Liver (tissue), 3 donors: Measurements from ENCODE around the gene OBP2B.
"Not testable (repeated sequence)": the region's sequence is repeated elsewhere in the genome, so short reads cannot be mapped to it uniquely, and the experiment has no call there.

Experiments used
- EGR1 ChIP-seq, 2 donors: IDR thresholded peaks; 2 replicates each; pipeline ENCODE4 v1.6.1; 2016 to 2018; ENCODE audit warnings: antibody characterized with exemption in 2 of 2, low read depth in 2 of 2
- FOXA1 ChIP-seq: IDR thresholded peaks from 2 replicates; pipeline ENCODE4 v1.6.1; 2016; ENCODE audit warnings: antibody characterized with exemption
- GABPA ChIP-seq, 2 donors: IDR thresholded peaks in 1 of 2; conservative IDR thresholded peaks in 1 of 2; 2 replicates each; pipeline ENCODE4 v1.6.1; 2016; ENCODE audit warnings: antibody characterized with exemption in 2 of 2, mild to moderate bottlenecking in 1 of 2, moderate library complexity in 1 of 2
- JUND ChIP-seq, 2 donors: IDR thresholded peaks; 2 replicates each; pipeline ENCODE4 v1.6.1; 2016; ENCODE audit warnings: antibody characterized with exemption in 2 of 2
- RAD21 ChIP-seq, 2 donors: IDR thresholded peaks; 2 replicates each; pipeline ENCODE4 v1.6.1; 2016; ENCODE audit warnings: antibody characterized with exemption in 2 of 2, mild to moderate bottlenecking in 2 of 2
- SP1 ChIP-seq: IDR thresholded peaks from 2 replicates; pipeline ENCODE4 v1.6.1; 2018; ENCODE audit warnings: antibody characterized with exemption, mild to moderate bottlenecking
- TAF1 ChIP-seq: conservative IDR thresholded peaks from 2 replicates; pipeline ENCODE4 v1.6.1; 2016; ENCODE audit warnings: antibody characterized with exemption, mild to moderate bottlenecking
- YY1 ChIP-seq: IDR thresholded peaks from 2 replicates; pipeline ENCODE4 v1.6.1; 2016; ENCODE audit warnings: antibody characterized with exemption, mild to moderate bottlenecking
- TF ChIP-seq, protein P1 (sequence below): fragments of 150-350 bp; IDR thresholded peaks from 2 replicates; pipeline ENCODE4 v1.5.1; 2017; ENCODE audit warnings: improper control_type of control experiment, low read depth, low read length; ENCODE audit not compliant: missing input control
- TF ChIP-seq, protein P2 (sequence below): IDR thresholded peaks from 2 replicates; pipeline ENCODE4 v1.6.1; 2016; ENCODE audit warnings: antibody characterized with exemption
- TF ChIP-seq, protein P3 (sequence below): IDR thresholded peaks from 2 replicates; pipeline ENCODE4 v1.6.1; 2016; ENCODE audit warnings: antibody characterized with exemption
- TF ChIP-seq, protein P4 (sequence below): IDR thresholded peaks from 2 replicates; pipeline ENCODE4 v1.6.1; 2016; ENCODE audit warnings: antibody characterized with exemption, mild to moderate bottlenecking
- TF ChIP-seq, protein P5 (sequence below): IDR thresholded peaks from 2 replicates; pipeline ENCODE4 v1.6.1; 2016; ENCODE audit warnings: antibody characterized with exemption
- donor health status: healthy.
- donor health status: healthy.

DNA sequence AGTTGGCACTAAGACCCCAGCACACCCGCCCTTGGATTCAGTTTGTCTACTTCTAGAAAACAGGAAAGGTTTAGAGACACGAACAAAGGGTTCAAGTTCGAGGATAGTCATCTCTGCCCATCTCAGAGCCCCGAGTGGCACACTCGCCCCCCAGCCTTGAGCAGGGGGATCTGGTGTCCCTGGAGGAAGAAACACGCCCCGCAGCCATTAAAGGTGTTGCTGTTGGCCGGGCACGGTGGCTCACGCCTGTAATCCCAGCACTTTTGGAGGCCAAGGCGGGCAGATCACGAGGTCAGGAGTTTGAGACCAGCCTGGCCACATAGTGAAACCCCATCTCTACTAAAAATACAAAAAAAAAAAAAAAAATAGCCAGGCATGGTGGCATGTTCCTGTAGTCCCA is 39.4 kb downstream of the OBP2B start:
- not testable (repeated sequence) for TF ChIP-seq JUND (IDR thresholded peaks at IDR 0.05); RAD21 (IDR thresholded peaks at IDR 0.05); EGR1 (IDR thresholded peaks at IDR 0.05; ENCODE audit: low read depth in 2 of 2); FOXA1; GABPA (IDR thresholded peaks at IDR 0.05 in 1 of 2, conservative IDR thresholded peaks at IDR 0.05 in 1 of 2); SP1; YY1; TAF1
- TF ChIP-seq, protein P1, sequence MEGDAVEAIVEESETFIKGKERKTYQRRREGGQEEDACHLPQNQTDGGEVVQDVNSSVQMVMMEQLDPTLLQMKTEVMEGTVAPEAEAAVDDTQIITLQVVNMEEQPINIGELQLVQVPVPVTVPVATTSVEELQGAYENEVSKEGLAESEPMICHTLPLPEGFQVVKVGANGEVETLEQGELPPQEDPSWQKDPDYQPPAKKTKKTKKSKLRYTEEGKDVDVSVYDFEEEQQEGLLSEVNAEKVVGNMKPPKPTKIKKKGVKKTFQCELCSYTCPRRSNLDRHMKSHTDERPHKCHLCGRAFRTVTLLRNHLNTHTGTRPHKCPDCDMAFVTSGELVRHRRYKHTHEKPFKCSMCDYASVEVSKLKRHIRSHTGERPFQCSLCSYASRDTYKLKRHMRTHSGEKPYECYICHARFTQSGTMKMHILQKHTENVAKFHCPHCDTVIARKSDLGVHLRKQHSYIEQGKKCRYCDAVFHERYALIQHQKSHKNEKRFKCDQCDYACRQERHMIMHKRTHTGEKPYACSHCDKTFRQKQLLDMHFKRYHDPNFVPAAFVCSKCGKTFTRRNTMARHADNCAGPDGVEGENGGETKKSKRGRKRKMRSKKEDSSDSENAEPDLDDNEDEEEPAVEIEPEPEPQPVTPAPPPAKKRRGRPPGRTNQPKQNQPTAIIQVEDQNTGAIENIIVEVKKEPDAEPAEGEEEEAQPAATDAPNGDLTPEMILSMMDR = not testable (repeated sequence)
- TF ChIP-seq, protein P2, sequence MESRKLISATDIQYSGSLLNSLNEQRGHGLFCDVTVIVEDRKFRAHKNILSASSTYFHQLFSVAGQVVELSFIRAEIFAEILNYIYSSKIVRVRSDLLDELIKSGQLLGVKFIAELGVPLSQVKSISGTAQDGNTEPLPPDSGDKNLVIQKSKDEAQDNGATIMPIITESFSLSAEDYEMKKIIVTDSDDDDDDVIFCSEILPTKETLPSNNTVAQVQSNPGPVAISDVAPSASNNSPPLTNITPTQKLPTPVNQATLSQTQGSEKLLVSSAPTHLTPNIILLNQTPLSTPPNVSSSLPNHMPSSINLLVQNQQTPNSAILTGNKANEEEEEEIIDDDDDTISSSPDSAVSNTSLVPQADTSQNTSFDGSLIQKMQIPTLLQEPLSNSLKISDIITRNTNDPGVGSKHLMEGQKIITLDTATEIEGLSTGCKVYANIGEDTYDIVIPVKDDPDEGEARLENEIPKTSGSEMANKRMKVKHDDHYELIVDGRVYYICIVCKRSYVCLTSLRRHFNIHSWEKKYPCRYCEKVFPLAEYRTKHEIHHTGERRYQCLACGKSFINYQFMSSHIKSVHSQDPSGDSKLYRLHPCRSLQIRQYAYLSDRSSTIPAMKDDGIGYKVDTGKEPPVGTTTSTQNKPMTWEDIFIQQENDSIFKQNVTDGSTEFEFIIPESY = not testable (repeated sequence)
- TF ChIP-seq, protein P3, sequence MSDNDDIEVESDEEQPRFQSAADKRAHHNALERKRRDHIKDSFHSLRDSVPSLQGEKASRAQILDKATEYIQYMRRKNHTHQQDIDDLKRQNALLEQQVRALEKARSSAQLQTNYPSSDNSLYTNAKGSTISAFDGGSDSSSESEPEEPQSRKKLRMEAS = not testable (repeated sequence)
- TF ChIP-seq, protein P4, sequence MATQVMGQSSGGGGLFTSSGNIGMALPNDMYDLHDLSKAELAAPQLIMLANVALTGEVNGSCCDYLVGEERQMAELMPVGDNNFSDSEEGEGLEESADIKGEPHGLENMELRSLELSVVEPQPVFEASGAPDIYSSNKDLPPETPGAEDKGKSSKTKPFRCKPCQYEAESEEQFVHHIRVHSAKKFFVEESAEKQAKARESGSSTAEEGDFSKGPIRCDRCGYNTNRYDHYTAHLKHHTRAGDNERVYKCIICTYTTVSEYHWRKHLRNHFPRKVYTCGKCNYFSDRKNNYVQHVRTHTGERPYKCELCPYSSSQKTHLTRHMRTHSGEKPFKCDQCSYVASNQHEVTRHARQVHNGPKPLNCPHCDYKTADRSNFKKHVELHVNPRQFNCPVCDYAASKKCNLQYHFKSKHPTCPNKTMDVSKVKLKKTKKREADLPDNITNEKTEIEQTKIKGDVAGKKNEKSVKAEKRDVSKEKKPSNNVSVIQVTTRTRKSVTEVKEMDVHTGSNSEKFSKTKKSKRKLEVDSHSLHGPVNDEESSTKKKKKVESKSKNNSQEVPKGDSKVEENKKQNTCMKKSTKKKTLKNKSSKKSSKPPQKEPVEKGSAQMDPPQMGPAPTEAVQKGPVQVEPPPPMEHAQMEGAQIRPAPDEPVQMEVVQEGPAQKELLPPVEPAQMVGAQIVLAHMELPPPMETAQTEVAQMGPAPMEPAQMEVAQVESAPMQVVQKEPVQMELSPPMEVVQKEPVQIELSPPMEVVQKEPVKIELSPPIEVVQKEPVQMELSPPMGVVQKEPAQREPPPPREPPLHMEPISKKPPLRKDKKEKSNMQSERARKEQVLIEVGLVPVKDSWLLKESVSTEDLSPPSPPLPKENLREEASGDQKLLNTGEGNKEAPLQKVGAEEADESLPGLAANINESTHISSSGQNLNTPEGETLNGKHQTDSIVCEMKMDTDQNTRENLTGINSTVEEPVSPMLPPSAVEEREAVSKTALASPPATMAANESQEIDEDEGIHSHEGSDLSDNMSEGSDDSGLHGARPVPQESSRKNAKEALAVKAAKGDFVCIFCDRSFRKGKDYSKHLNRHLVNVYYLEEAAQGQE = not testable (repeated sequence)
- TF ChIP-seq, protein P5, sequence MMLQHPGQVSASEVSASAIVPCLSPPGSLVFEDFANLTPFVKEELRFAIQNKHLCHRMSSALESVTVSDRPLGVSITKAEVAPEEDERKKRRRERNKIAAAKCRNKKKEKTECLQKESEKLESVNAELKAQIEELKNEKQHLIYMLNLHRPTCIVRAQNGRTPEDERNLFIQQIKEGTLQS = not testable (repeated sequence)
